Placental pericyte (primary cell): Measurements from ENCODE around the gene ZNF169. TPM values are rescaled to one million over a fixed set of nuclear protein-coding genes. Genes with fewer than 3 reads are reported as not detected.

Experiments used
- total RNA-seq: library from RNA; depleted of rRNA; stranded (reverse); fragments of >200 nt; gene quantifications from 2 replicates; pipeline ENCODE4 v1.2.3, GENCODE V29; 2012

The ZNF169 gene
- 3.7 and 4.6 TPM in 2 replicates for total RNA-seq

DNA sequence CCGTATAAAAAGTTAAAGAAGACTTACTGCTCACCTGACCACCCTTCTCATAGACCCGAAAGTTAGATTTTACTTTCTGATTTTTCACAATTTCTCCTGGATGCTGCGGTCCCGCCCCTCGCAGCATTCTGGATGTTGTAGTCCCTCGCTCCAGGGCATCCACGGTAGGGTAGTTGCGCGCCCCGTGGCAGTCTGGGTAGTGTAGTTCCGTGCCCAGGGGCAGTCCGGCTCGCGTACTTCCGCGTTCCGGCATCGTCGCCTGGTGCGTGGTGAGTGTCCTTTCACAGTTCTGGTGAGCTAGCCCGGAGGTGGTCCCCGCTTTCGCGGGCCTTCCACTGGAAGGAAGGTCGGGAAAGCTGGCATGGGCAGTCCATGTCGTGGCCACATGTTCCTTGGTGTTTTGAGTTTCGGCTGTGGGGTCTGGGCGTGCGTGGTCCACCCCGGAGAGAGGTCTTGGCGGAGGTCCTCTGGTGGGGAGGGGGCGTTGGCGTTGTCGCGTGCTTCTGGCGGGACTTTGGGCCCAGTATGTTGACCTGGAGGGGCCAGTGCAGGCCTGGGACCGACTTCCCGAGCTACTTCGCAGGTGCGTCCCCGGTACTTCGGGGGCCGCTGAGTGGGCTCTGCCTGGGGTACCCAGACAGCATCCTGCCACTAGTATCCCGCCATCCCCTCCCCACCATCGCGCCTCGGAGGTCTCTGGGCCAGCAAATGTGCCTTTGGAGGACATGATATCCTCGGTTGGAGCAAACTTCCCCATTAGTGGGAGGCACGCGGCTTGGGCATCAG is at the start of gene ZNF169:
Gene ZNF169, plus strand, starts transcription at position 222 of the 786 bp plus-strand sequence. CDS start 19,515 bp downstream, outside the sequence.

DNA sequence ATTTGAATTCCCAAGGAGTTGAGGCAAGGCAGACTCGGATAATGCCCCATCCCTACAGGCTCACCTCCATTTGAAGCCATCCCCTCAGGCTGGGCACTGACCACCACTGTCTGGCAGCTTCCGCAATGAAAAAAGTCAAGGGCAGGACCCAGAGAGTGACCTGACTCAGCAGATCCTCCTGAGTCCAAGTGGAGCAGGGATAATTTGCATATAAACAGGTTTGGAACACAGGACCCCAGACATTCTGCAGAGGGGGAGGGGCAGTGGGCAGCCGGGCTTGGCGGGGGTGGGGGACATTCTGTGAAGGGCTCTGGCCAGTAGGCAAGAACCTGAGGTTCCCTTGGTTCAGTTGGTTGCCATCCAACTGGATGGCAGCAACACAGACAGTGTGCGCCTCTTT is 69.4 kb downstream of the ZNF169 start, which contains the start of gene NUTM2F:
Gene NUTM2F, minus strand, starts transcription at position 101 of the 400 bp plus-strand sequence. Its CDS starts 21 bp downstream, at position 80.

Other genes starting within 250 kb of the ZNF169 start
- gene PTPDC1, start 174.8 kb upstream of the ZNF169 start, total RNA-seq = 9.2 and 14.6 TPM in 2 replicates
- gene NUTM2F, start 69.3 kb downstream of the ZNF169 start, total RNA-seq = not detected in 2 replicates